HG03469 (cell line): ENCODE measurements around the gene FAM89A.
"Not testable (repeated sequence)": the region's sequence is repeated elsewhere in the genome, so short reads cannot be mapped to it uniquely, and the experiment has no call there.

Source experiments
- ATAC-seq: cut with Tn5 transposase; IDR thresholded peaks from one replicate; pipeline ENCODE4 v1.9.1; 2021; ENCODE audit warnings: mild to moderate bottlenecking, moderate library complexity, moderate number of reproducible peaks; ENCODE audit not compliant: unreplicated experiment

The FAM89A gene

GRCh38 chr1:231057410-231057809 is 17.4 kb upstream of the FAM89A start:
- ATAC-seq = no peak

DNA sequence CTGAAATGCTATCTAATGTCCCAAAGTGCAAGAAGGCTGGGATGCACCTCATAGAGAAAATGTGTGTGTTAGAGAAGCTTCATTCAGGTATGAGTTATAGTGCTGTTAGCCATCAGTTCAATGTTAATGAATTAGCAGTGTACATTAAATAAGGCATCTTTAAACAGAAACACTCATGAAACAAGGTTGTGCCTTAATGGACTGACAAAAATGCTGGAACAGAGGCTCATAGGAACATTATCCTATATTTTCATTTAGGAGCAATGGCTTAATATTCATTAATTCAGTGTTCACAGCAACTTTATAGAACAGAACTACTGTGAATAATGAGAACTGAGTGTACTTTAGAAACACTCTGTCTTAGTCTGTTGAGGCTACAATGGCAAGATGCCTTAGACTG is 15.2 kb upstream of the FAM89A start:
- ATAC-seq = no peak

- ATAC-seq = no peak
Measured at GRCh38 chr1:231053493-231054162, 13.6 kb upstream of the FAM89A start.

GRCh38 chr1:231052777-231053176 is 12.7 kb upstream of the FAM89A start:
- no peak for ATAC-seq

- ATAC-seq = not testable (repeated sequence)
Measured at GRCh38 chr1:231050932-231051331, 10.9 kb upstream of the FAM89A start.

DNA sequence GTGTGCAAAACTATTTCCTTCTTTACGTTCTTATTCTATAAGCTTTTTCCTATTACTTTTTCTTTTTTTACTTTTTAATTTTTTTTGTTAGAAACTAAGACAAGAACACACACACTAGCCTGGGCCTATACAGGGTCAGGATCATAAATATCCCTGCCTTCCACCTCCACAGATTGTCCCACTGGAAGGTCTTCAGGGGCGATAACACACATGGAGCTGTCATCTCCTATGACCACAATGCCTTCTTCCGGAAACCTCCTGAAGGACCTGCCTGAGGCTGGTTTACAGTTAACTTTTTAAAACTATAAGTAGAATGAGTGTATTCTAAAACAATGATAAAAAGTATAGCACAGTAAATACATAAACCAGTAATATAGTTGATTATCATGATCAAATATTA is 10.3 kb upstream of the FAM89A start:
- ATAC-seq = no peak

DNA sequence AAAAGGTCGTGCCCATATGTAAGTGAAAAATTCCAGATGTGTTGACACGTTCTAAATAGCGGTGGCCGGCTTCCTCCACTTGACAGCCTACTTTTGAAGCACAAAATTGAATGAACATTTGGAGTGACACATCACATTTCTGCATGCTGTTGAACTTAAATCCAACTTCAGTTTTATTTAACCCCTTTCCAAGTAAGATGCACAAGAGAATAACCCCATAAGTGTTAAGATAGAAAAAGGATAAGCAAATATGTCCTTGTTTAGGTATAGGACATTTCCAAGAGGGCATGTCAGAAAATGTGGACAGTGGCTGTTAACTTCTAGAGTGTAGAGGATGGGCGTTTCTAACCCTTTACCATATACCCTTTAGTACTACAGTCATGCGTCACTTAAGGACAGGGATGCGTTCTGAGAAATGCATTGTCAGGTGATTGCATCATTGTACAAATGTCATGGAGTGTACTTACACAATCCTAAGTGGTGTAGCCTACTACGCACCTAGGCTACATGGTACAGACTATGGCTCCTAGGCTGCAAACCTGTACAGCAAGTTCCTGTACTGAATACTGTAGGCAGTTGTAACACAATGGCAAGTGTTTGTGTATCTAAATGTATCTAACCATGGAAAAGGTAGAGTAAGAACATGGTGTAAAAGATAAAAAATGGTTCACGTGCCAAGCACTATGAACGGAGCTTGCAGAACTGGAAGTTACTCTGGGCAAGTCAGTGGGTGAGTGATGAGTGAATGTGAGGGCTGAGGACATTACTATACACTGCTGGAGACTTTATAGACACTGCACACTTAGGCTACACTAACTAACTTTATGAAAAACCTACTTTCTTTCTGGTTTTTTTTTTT is 9.3 kb upstream of the FAM89A start:
- no peak for ATAC-seq

- not testable (repeated sequence) for ATAC-seq
Measured at GRCh38 chr1:231048419-231048818, 8.4 kb upstream of the FAM89A start.

DNA sequence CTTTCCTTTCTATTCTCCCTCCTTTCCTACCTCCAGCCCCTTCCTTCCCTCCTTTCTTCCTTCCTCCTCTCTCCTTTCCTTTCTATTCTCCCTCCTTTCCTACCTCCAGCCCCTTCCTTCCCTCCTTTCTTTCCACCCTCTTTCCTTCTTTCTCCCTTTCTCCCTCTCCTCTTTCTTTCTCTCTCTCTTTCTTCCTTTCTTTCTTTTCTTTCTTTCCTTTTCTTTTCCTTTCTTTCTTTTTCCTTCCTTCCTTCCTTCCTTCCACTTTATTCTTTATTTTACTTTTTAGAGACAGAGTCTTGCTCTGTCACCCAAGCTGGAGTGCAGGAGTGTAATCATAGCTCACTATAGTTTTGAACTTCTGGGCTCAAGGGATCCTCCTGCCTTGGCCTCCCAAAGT is 7.5 kb upstream of the FAM89A start:
- ATAC-seq = not testable (repeated sequence)

DNA sequence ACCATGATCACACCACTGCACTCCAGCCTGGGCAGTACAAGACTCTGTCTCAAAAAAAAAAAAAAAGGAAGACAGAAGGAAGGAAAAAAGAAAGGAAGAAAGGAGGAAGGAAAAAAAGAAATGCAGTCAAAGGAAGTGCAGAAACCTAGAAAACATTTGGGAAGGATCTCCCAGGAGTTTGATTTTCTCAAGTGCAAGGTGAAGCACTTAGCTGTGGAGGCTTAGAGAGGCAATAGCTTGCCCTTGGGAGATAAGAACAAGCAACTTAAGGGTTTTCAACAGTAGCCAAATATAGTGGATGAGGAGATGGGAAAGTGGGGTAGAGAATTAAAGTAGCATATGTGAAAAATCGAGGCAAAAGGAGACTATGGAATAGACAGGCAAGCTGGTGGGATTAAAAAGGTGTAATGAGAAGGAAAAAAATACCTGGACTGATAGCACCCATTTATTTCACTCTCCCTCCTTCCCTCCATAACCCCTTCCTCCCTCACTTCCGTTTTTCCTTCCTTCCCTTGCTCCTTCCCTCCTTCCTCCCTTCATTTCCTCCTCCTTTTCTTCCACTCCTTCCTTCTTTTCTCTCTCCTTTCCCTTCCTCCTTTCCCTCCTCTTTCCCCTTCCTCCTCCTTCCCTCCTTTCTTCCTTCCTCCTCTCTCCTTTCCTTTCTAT is 6.8 kb upstream of the FAM89A start:
- no peak for ATAC-seq

GRCh38 chr1:231045921-231046729 is 6.1 kb upstream of the FAM89A start:
- ATAC-seq = not testable (repeated sequence)

DNA sequence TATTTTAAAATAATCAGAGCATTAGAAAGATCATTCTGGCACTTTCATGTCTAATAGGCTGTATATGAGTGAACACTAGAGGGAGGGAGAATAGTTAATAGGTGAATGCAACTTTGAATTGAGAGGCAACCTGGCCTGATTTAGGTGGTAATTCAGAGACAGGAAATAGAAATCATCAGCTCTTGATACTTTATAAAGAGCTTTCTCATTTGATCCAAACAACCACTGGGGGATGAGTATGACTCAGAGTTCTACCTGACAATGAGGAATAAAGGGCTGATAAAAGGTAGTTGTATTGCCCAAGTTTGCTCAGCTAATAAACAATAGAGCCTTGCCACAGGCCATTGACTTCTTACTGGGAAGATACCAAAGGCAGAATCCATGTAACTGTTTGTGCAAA is 5.2 kb upstream of the FAM89A start:
- no peak for ATAC-seq

- ATAC-seq = no peak
Measured at GRCh38 chr1:231044588-231044987, 4.5 kb upstream of the FAM89A start.

DNA sequence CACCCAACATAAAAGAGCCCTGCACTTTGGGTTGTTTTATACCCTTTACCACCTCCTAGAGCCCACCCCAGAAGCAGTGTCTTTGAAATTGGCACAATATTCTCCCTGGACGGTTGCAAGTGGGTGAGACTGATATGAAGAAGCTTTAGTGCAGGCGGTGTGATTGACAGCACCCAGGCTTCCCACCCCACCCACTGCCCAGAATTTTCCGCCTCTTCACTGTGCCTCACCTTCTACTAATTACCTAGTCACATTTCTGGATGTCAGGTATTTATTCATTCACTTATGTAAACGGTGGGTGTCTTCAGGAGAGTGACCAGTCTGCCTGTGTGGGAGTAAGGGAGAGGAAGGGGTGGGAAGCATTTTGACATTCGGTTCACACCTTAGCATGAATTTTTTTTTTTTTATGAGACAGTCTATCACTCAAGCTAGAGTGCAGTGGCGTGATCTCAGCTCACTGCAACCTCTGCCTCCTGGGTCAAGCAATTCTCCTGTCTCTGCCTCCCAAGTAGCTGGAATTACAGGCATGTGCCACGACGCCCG is 1.7 kb upstream of the FAM89A start:
- no peak for ATAC-seq

GRCh38 chr1:231040800-231041718 is 1.0 kb upstream of the FAM89A start:
- no peak for ATAC-seq

DNA sequence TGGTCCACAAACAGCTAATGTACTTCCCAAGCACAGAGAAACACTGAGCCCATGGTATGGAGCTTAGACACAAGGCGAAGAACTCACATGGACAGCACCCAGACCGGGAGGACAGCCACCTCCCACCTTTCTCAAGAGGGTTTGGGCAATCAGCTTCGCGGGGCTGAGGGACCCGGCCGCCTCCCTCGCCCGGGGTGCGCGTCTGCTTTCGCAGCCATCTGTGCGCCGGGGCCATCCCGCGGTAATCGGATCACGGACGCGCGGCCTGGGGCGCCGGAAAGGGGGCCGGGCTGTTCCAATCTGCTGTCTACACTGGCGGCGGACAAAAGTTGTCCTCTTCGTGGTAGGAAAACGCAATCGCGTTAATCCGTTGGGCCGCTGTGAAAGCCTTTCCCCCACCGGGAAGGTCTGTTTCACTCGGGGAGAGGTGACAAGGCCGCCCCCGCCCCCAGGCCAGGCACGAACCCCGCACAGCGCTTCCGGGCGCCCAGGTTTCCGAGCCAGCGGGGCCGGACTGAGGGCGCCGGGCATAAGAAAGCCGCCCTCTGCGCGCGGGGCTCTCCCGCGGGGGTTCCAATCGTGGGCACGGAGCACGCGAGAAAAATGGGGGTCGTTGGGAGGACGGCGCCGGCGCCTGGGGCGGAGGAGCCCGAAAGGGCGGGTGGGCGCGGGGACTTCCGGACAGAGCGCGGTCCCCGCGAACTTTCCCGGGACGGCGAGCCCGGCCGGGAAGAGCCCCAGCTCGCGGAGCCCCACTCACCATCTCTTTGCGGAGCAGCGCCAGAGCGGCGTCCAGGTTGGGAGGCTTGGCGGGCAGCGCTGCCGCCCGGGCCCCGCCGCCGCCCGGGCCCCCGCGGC is 664 bp downstream of the FAM89A start:
- no peak for ATAC-seq

- no peak for ATAC-seq
Measured at GRCh38 chr1:231037585-231038517, 2.2 kb downstream of the FAM89A start.

DNA sequence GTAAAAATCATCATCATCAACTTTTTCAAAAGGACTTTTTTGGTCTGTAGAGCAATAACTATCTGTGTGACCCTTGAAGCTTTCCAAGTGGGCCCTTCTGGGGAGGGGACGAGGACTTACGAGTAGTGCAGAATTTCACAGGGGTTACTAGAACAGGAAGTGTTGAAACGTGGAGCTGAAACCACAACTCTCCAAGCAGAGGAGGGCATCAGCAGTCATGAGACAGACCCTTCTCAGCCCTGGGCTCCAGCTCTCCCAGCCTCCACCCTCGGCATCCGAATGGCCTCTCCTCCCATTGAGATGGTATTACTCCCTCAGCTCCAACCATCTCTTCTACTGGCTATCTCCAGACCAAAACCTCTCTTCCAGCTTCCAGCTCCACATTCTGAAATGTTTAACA is 3.6 kb downstream of the FAM89A start:
- no peak for ATAC-seq
